ENCODE results near the gene MRPS35. TPM values are rescaled to one million over a fixed set of nuclear protein-coding genes. Genes with fewer than 3 reads are reported as not detected.
A peak's percentile ranks its signal among the peaks of the same experiment; 100 is the strongest.

Gene MRPS35
- total RNA-seq, 4 donors from 2014 or later: 25.7 to 61.8 (median 56.3) TPM

DNA sequence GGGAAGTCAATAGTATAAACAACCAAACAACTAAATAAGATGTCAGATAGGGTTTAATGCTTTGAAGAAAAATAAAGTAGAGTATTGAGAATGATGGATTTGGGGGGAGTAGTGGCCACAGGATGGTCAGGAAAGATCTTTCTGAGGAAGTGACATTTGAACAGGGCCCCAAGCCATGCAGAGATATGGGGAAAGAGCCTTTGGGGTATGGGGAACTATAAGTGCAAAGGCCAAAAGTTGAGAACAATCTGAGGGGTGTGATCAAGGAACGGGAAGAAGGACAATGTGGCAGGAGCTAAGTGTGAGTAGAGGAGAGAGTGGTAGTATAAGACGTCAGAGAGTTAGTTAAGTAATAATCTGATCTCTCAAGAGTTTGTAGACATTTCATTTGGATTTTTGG is 1.3 kb downstream of the MRPS35 start:
- no peaks in the 10 kb centered on the region for H3K9me3 ChIP-seq
- peaks cover 6 to 36% (median 9%) of the 10 kb centered on the region in 3 donors for H3K36me3 ChIP-seq
- H3K27ac ChIP-seq: peak overlapping the region in 1 of 4 donors; percentile 88
- TF ChIP-seq POLR2A (IDR thresholded peaks at IDR 0.05): no peak
- TF ChIP-seq, protein P1, sequence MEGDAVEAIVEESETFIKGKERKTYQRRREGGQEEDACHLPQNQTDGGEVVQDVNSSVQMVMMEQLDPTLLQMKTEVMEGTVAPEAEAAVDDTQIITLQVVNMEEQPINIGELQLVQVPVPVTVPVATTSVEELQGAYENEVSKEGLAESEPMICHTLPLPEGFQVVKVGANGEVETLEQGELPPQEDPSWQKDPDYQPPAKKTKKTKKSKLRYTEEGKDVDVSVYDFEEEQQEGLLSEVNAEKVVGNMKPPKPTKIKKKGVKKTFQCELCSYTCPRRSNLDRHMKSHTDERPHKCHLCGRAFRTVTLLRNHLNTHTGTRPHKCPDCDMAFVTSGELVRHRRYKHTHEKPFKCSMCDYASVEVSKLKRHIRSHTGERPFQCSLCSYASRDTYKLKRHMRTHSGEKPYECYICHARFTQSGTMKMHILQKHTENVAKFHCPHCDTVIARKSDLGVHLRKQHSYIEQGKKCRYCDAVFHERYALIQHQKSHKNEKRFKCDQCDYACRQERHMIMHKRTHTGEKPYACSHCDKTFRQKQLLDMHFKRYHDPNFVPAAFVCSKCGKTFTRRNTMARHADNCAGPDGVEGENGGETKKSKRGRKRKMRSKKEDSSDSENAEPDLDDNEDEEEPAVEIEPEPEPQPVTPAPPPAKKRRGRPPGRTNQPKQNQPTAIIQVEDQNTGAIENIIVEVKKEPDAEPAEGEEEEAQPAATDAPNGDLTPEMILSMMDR (IDR thresholded peaks at IDR 0.05): no peak
- peaks cover 7 to 49% (median 22%) of the 10 kb centered on the region in 3 donors for H3K4me1 ChIP-seq
- no peaks in the 10 kb centered on the region for H3K27me3 ChIP-seq
- no peak for DNase-seq
- 57 to 83% methylated on average over 2 of the region's 2 CpGs for WGBS, 2 donors
- peak overlapping the region in 3 of 4 donors; percentile 80 to 98 (median 92) for H3K4me3 ChIP-seq
- intact Hi-C loops (cut with DNase I): no loop called here

GRCh38 chr12:27723212-27723611 is 12.6 kb downstream of the MRPS35 start:
- TF ChIP-seq POLR2A (IDR thresholded peaks at IDR 0.05): no peak
- TF ChIP-seq, protein P1 (IDR thresholded peaks at IDR 0.05): no peak
- WGBS, 2 donors: 80 to 85% methylated on average over 1 of the region's 1 CpG
- no peak overlapping the region for H3K27ac ChIP-seq
- no peaks in the 10 kb centered on the region for H3K9me3 ChIP-seq
- H3K4me1 ChIP-seq: no peaks in the 10 kb centered on the region
- no peak for DNase-seq
- H3K27me3 ChIP-seq: no peaks in the 10 kb centered on the region
- peaks cover 0 to 99% (median 18%) of the 10 kb centered on the region in 3 donors for H3K36me3 ChIP-seq
- intact Hi-C loops (cut with DNase I): loop anchor here (10.0 kb wide), 1 partner anchor 222 kb away; no protein-coding TSS in a partner anchor
- no peak overlapping the region for H3K4me3 ChIP-seq

GRCh38 chr12:27730097-27730588 is 19.5 kb downstream of the MRPS35 start:
- intact Hi-C loops (cut with DNase I): loop anchor here (5.0 kb wide), 1 partner anchor 87 kb away; no protein-coding TSS in a partner anchor
- no peak for TF ChIP-seq POLR2A (IDR thresholded peaks at IDR 0.05)
- TF ChIP-seq, protein P1 (IDR thresholded peaks at IDR 0.05): no peak
- no peak for DNase-seq
- Histone ChIP-seq H3K4me1 (no peaks in the 10 kb centered on the region), H3K27me3 (no peaks in the 10 kb centered on the region), H3K36me3 (peaks cover 0 to 86% (median 5%) of the 10 kb centered on the region in 3 donors), H3K9me3 (no peaks in the 10 kb centered on the region), H3K4me3 (no peak overlapping the region), H3K27ac (no peak overlapping the region)
- WGBS, 2 donors: 87 to 96% methylated on average over 4 of the region's 4 CpGs

DNA sequence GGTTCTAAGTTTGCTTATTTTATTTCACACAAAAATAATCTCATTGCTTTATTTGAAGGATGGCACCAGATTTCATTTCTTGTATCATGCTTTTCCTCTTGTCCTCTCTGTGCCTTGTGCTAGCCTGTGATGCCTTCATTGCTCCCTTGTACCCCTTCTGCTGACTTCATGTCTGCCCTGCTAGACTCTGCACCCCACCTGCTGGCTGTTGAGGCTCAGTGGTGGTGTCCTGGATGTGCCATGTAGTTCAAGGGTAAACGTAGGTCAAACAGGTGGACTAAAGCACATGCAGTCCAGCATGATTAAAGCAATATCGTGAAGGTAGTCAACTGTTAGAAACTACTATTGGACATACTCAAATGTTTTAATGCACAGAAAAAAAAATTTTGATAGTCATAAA is 21.6 kb downstream of the MRPS35 start:
- no peaks in the 10 kb centered on the region for H3K27me3 ChIP-seq
- 60 to 67% methylated on average over 2 of the region's 2 CpGs for WGBS, 2 donors
- no peaks in the 10 kb centered on the region for H3K4me1 ChIP-seq
- intact Hi-C loops (cut with DNase I): loop anchor here (5.0 kb wide), 1 partner anchor 85 kb away; no protein-coding TSS in a partner anchor
- no peak overlapping the region for H3K4me3 ChIP-seq
- peaks cover 0 to 86% (median 5%) of the 10 kb centered on the region in 3 donors for H3K36me3 ChIP-seq
- no peak overlapping the region for H3K27ac ChIP-seq
- TF ChIP-seq, protein P1 (IDR thresholded peaks at IDR 0.05): peak in 1 of 6 experiments; percentile 22
- TF ChIP-seq POLR2A (IDR thresholded peaks at IDR 0.05): no peak
- no peak for DNase-seq
- no peaks in the 10 kb centered on the region for H3K9me3 ChIP-seq

DNA sequence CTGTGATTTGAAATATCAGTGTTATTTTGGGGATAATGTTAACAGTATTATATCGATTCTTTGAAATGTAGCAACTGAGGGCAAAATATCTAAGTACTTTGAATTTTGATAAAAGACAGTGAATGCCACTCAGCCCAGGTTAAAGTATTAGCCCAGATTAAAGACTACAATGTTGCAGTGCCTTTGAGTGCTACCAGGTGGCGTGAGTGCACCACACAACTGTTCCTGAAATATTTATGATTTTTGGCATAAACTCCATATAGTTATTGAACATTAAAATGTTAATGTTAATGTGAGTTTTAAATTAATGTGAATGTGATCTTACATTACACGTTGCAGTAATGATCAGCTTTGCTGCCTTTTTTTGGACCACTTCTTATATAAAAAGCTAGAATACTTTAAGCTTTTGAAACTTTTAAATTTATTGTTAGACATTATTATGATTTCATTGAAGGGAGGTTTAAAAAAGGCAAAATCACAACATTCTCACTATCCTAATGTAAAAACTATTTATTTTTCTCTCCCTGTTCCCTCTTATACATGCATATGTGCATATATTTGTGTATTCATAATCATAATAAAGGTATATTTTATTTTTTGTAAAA is 22.5 kb downstream of the MRPS35 start:
- TF ChIP-seq, protein P1 (IDR thresholded peaks at IDR 0.05): peak; percentile 55 to 92 (median 82)
- TF ChIP-seq POLR2A (IDR thresholded peaks at IDR 0.05): no peak
- peaks cover 0 to 86% (median 5%) of the 10 kb centered on the region in 3 donors for H3K36me3 ChIP-seq
- 17 to 20% methylated on average over 3 of the region's 3 CpGs for WGBS, 2 donors
- H3K27me3 ChIP-seq: no peaks in the 10 kb centered on the region
- no peaks in the 10 kb centered on the region for H3K4me1 ChIP-seq
- intact Hi-C loops (cut with DNase I): loop anchor here (5.0 kb wide), 1 partner anchor 84 kb away; no protein-coding TSS in a partner anchor
- no peak overlapping the region for H3K27ac ChIP-seq
- no peaks in the 10 kb centered on the region for H3K9me3 ChIP-seq
- no peak overlapping the region for H3K4me3 ChIP-seq
- DNase-seq: no peak

All from esophagus squamous epithelium (tissue), 5 donors.